Right lobe of liver (tissue), 6 donors: ENCODE data around the gene WNK2. TPM values are rescaled to one million over a fixed set of nuclear protein-coding genes. Genes with fewer than 3 reads are reported as not detected.
A peak's percentile ranks its signal among the peaks of the same experiment; 100 is the strongest.

ENCODE experiments used
- ATAC-seq, 4 donors: fragments of 200-7000 bp; cut with Tn5 transposase; one replicate each; pipeline ENCODE4 v1.9.1; 2020; ENCODE audit warnings: mild to moderate bottlenecking in 4 of 4, moderate library complexity in 4 of 4
- DNase-seq, 3 donors: peaks; one replicate each; pipeline ENCODE4 v3.0.0-alpha.2; 2020
- H3K27ac ChIP-seq, 3 donors: fragments of 200-600 bp; one replicate each; pipeline ENCODE4 v1.8.0; 2022
- H3K27me3 ChIP-seq, 2 donors: fragments of 200-600 bp; one replicate each; pipeline ENCODE4 v1.8.0; 2022
- H3K36me3 ChIP-seq, 4 donors: fragments of 200-600 bp; sonication (generic) in 1 of 4; one replicate each; pipeline versions ENCODE4 v1.5.1 to v1.8.0; 2017 to 2022; ENCODE audit warnings: control low read depth in 1 of 4
- H3K4me1 ChIP-seq, 4 donors: fragments of 200-600 bp; sonication (generic) in 1 of 4; one replicate each; pipeline versions ENCODE4 v1.5.1 to v1.8.0; 2017 to 2022; ENCODE audit warnings: control low read depth in 1 of 4
- H3K4me3 ChIP-seq, 3 donors: fragments of 200-600 bp; one replicate each; pipeline ENCODE4 v1.8.0; 2022
- H3K9me3 ChIP-seq, 4 donors: fragments of 200-600 bp; sonication (generic) in 1 of 4; one replicate each; pipeline versions ENCODE4 v1.5.1 to v1.8.0; 2017 to 2022; ENCODE audit warnings: control low read depth in 1 of 4
- POLR2A ChIP-seq: fragments of 450-650 bp; IDR thresholded peaks from one replicate; pipeline ENCODE4 v1.6.1; 2017; ENCODE audit warnings: antibody characterized with exemption, mild to moderate bottlenecking
- WGBS: methylation state at CpG from one replicate; pipeline ENCODE4 v1.1.6; 2018; ENCODE audit warnings: low coverage, low lambda C conversion rate; ENCODE audit not compliant: insufficient coverage; ENCODE audit errors: missing lambda C conversion rate; 5-methylcytosine and 5-hydroxymethylcytosine counted together
- intact Hi-C, 2 donors: fragments of 100-400 bp; cut with DNase I; formaldehyde crosslinking; loops; one replicate each; pipeline versions ENCODE4 v1.11.2 to v1.14.1; 2022
- total RNA-seq, 6 experiments: library from RNA; depleted of rRNA in 2 of 6; stranded (reverse); fragments of >200 nt in 2 of 6; fragmentation: NEBNext Ultra II Directional in 3 of 6; extraction: Animal tissue kit (Norgen Biotek cat#: 25700) in 3 of 6; gene quantifications; one replicate each; pipeline versions ENCODE4 v1.1.0 to v1.2.4, GENCODE V29; 2016 to 2023
- TF ChIP-seq, protein P1 (sequence below), 4 donors: fragments of 200-600 bp in 3 of 4; fragments of 450-650 bp in 1 of 4; IDR thresholded peaks; one replicate each; pipeline versions ENCODE4 v1.5.1 to v1.8.0; 2016 to 2022; ENCODE audit warnings: antibody characterized with exemption in 4 of 4, mild to moderate bottlenecking in 2 of 4
- donor health status: DM: no; HTN: yes; CAD: no.
- donor health status: DM: no; HTN: no; CAD: no.
- donor health status: DM: no; HTN: no; CAD: no.
- donor health status: DM: no; HTN: yes; CAD: no.
- donor health status: DM: no; HTN: yes; CAD: no.

The WNK2 gene
- total RNA-seq, 6 experiments from 2014 or later = 0.43 to 3.6 (median 1.3) TPM

GRCh38 chr9:93246111-93246510, 62.2 kb downstream of the WNK2 start:
- Histone ChIP-seq H3K4me3 (no peak overlapping the region), H3K9me3 (no peaks in the 10 kb centered on the region), H3K4me1 (no peaks in the 10 kb centered on the region), H3K27ac (no peak overlapping the region), H3K36me3 (no peaks in the 10 kb centered on the region), H3K27me3 (no peaks in the 10 kb centered on the region)
- ATAC-seq (no peak), DNase-seq (no peak)
- 100% methylated on average over 4 of the region's 14 CpGs for WGBS
- TF ChIP-seq, protein P1, sequence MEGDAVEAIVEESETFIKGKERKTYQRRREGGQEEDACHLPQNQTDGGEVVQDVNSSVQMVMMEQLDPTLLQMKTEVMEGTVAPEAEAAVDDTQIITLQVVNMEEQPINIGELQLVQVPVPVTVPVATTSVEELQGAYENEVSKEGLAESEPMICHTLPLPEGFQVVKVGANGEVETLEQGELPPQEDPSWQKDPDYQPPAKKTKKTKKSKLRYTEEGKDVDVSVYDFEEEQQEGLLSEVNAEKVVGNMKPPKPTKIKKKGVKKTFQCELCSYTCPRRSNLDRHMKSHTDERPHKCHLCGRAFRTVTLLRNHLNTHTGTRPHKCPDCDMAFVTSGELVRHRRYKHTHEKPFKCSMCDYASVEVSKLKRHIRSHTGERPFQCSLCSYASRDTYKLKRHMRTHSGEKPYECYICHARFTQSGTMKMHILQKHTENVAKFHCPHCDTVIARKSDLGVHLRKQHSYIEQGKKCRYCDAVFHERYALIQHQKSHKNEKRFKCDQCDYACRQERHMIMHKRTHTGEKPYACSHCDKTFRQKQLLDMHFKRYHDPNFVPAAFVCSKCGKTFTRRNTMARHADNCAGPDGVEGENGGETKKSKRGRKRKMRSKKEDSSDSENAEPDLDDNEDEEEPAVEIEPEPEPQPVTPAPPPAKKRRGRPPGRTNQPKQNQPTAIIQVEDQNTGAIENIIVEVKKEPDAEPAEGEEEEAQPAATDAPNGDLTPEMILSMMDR (IDR thresholded peaks at IDR 0.05) = no peak
- no peak for TF ChIP-seq POLR2A
- intact Hi-C loops = no loop called here

DNA sequence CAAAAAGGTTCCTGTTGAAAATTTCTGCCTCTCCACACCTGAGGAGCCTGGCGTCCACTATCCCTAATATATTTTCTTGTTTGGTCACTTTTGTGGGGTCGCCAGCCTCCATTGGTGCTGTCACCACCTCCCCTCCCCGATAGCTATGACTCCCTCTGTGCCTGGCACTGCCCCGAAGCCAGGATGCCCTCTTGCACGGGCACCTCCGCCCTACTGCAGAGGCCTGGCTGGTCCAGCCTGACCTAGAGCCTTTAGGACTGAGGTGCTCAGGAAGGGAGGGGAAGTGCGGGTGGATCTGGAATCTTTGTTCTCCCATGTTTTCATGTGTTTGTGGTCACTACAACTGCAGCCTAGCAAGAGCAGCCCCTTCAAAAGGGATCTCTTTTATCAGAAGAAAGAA, 62.6 kb downstream of the WNK2 start:
- ATAC-seq (no peak), DNase-seq (no peak)
- Histone ChIP-seq H3K36me3 (no peaks in the 10 kb centered on the region), H3K4me3 (no peak overlapping the region), H3K9me3 (no peaks in the 10 kb centered on the region), H3K27me3 (no peaks in the 10 kb centered on the region), H3K4me1 (no peaks in the 10 kb centered on the region), H3K27ac (no peak overlapping the region)
- WGBS = 79% methylated on average over 7 of the region's 7 CpGs
- intact Hi-C loops = no loop called here
- TF ChIP-seq, protein P1 (IDR thresholded peaks at IDR 0.05) = no peak
- TF ChIP-seq POLR2A = no peak

DNA sequence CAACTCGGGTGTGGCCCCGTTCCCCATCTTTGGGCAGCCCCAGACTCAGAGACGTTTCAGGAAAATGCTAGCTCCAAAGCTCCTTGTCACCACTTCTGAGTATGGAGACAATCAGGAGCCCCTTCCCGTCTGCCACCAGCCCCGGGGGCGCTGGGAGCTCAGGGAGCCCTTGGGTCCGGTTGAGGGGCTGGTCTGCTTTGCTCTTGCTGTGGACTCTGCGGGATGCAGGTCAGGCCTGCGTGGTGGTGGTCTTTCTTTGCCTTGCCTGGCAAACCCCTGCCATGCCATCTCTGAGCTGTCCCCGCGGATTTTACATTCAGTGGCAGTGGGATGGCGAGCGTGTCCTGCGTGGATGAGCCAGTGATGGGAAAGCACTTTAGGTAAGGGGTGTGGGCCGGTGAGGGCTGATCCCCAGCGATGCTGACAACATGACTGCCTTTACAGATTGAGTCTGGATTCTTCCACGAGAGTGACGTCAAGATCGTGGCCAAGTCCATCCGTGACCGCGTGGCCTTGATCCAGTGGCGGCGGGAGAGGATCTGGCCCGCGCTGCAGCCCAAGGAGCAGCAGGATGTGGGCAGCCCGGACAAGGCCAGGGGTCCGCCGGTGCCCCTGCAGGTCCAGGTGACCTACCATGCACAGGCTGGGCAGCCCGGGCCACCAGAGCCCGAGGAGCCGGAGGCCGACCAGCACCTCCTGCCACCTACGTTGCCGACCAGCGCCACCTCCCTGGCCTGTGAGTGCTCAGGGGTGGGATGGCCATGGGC, 63.3 kb downstream of the WNK2 start:
- H3K36me3 ChIP-seq = no peaks in the 10 kb centered on the region
- DNase-seq (peak in 1 of 3 donors; percentile 7), ATAC-seq (no peak)
- no peaks in the 10 kb centered on the region for H3K4me1 ChIP-seq
- H3K27ac ChIP-seq = no peak overlapping the region
- no peak for TF ChIP-seq POLR2A
- TF ChIP-seq, protein P1 (IDR thresholded peaks at IDR 0.05) = no peak
- intact Hi-C loops = no loop called here
- WGBS = 83% methylated on average over 9 of the region's 36 CpGs
- no peak overlapping the region for H3K4me3 ChIP-seq
- no peaks in the 10 kb centered on the region for H3K9me3 ChIP-seq
- no peaks in the 10 kb centered on the region for H3K27me3 ChIP-seq

- H3K4me3 ChIP-seq = no peak overlapping the region
- DNase-seq (peak in 1 of 3 donors; percentile 13), ATAC-seq (no peak)
- H3K36me3 ChIP-seq = no peaks in the 10 kb centered on the region
- H3K9me3 ChIP-seq = no peaks in the 10 kb centered on the region
- no peaks in the 10 kb centered on the region for H3K27me3 ChIP-seq
- TF ChIP-seq POLR2A = no peak
- TF ChIP-seq, protein P1 (IDR thresholded peaks at IDR 0.05) = no peak
- no peaks in the 10 kb centered on the region for H3K4me1 ChIP-seq
- WGBS = 0% methylated on average over 1 of the region's 9 CpGs
- intact Hi-C loops = no loop called here
- H3K27ac ChIP-seq = no peak overlapping the region
Observed at GRCh38 chr9:93247892-93248291, 64.0 kb downstream of the WNK2 start.
